IMR-90 (cell line): ENCODE results near the gene MAS1L. TPM values are rescaled to one million over a fixed set of nuclear protein-coding genes. Genes with fewer than 3 reads are reported as not detected.

Experiments
- ATAC-seq: fragments of 200-7000 bp; cut with Tn5 transposase; 2 replicates; pipeline ENCODE4 v1.9.1; 2020; ENCODE audit warnings: low read depth, mild to moderate bottlenecking, moderate library complexity
- BruUV-seq: library from RNA; stranded (reverse); fragments of 400-500 nt; replicated peaks from 2 replicates; lab custom pipeline; 2021; lab: Mats Ljungman, UMichigan
- CTCF ChIA-PET: fragments of 300-600 bp; formaldehyde crosslinking; extraction: SDS; loops from one replicate; lab custom pipeline; 2021; ENCODE audit warnings: antibody characterized with exemption; lab: Yijun Ruan, JAX
- POLR2A ChIA-PET: fragments of 300-600 bp; sonication (Branson Sonifier 250); formaldehyde crosslinking; loops from one replicate; lab custom pipeline; 2022; ENCODE audit warnings: antibody characterized with exemption; ENCODE audit not compliant: unreplicated experiment; lab: Charles Lee
- DNase-seq: peaks from one replicate; pipeline ENCODE4 v3.0.0; 2013
- H2AFZ ChIP-seq: replicated peaks from 2 replicates; pipeline ENCODE3; 2013; ENCODE audit warnings: low read length, mild to moderate bottlenecking; ENCODE audit not compliant: poor library complexity
- H2AK5ac ChIP-seq: 2 replicates; pipeline ENCODE4 v1.6.1; 2013; ENCODE audit warnings: low read depth, low read length, inconsistent platforms
- H2AK9ac ChIP-seq: replicated peaks from 2 replicates; pipeline ENCODE3; 2013; ENCODE audit warnings: mild to moderate bottlenecking, low read depth, low read length, moderate library complexity; ENCODE audit not compliant: poor library complexity
- H2BK120ac ChIP-seq: 2 replicates; pipeline ENCODE4 v1.6.1; 2013; ENCODE audit warnings: low read depth, low read length, inconsistent platforms
- H2BK15ac ChIP-seq: 3 replicates; pipeline ENCODE4 v1.6.1; 2013; ENCODE audit warnings: low read depth, low read length, inconsistent platforms
- H2BK20ac ChIP-seq: 2 replicates; pipeline ENCODE4 v1.6.1; 2013; ENCODE audit warnings: low read depth, mild to moderate bottlenecking, inconsistent platforms, low read length, moderate library complexity
- H2BK5ac ChIP-seq: 2 replicates; pipeline ENCODE4 v1.6.1; 2013; ENCODE audit warnings: mild to moderate bottlenecking, low read depth, low read length, inconsistent platforms; ENCODE audit not compliant: poor library complexity, severe bottlenecking
- H3K14ac ChIP-seq: replicated peaks from 2 replicates; pipeline ENCODE4 v1.6.1; 2013; ENCODE audit warnings: low read depth, low read length, inconsistent platforms
- H3K18ac ChIP-seq: 2 replicates; pipeline ENCODE4 v1.6.1; 2013; ENCODE audit warnings: low read depth, low read length, control low read depth
- H3K23ac ChIP-seq: 2 replicates; pipeline ENCODE4 v1.6.1; 2013; ENCODE audit warnings: low read depth, low read length, inconsistent platforms
- H3K27ac ChIP-seq: 2 replicates; pipeline ENCODE4 v1.5.1; 2013; ENCODE audit warnings: mild to moderate bottlenecking, control low read depth, low read length; ENCODE audit not compliant: insufficient read depth
- H3K27me3 ChIP-seq: 2 replicates; pipeline ENCODE4 v1.6.1; 2013; ENCODE audit warnings: low read length; ENCODE audit not compliant: control insufficient read depth, insufficient read depth
- H3K36me3 ChIP-seq: 2 replicates; pipeline ENCODE4 v1.6.1; 2013; ENCODE audit warnings: low read length, mixed read lengths; ENCODE audit not compliant: control insufficient read depth, insufficient read depth
- H3K4ac ChIP-seq: 2 replicates; pipeline ENCODE4 v1.6.1; 2013; ENCODE audit warnings: low read depth, low read length, inconsistent platforms
- H3K4me1 ChIP-seq: 2 replicates; pipeline ENCODE4 v1.6.1; 2013; ENCODE audit warnings: low read length, mixed read lengths; ENCODE audit not compliant: control insufficient read depth, insufficient read depth
- H3K4me2 ChIP-seq: 2 replicates; pipeline ENCODE4 v1.6.1; 2013; ENCODE audit warnings: low read depth, mild to moderate bottlenecking, control low read depth, low read length, moderate library complexity
- H3K4me3 ChIP-seq: 2 replicates; pipeline ENCODE4 v1.5.1; 2013; ENCODE audit warnings: low read depth, mild to moderate bottlenecking, control low read depth, low read length, moderate library complexity; ENCODE audit not compliant: insufficient read depth
- H3K56ac ChIP-seq: 2 replicates; pipeline ENCODE4 v1.6.1; 2013; ENCODE audit warnings: low read length, inconsistent platforms; ENCODE audit not compliant: insufficient read depth; ENCODE audit errors: extremely low read depth
- H3K79me1 ChIP-seq, 2 experiments: 2 replicates each; pipeline ENCODE4 v1.6.1; 2013; ENCODE audit warnings: low read length in 2 of 2, inconsistent platforms in 1 of 2, low read depth in 1 of 2
- H3K9ac ChIP-seq: 2 replicates; pipeline ENCODE4 v1.6.1; 2013; ENCODE audit warnings: low read depth, low read length, control low read depth
- H3K9me1 ChIP-seq: 2 replicates; pipeline ENCODE4 v1.6.1; 2013; ENCODE audit warnings: low read length, inconsistent platforms; ENCODE audit not compliant: insufficient read depth
- H3K9me3 ChIP-seq: 2 replicates; pipeline ENCODE4 v1.6.1; 2013; ENCODE audit warnings: low read length; ENCODE audit not compliant: control insufficient read depth, insufficient read depth
- H4K20me1 ChIP-seq: 2 replicates; pipeline ENCODE4 v1.6.1; 2013; ENCODE audit warnings: low read length, inconsistent platforms; ENCODE audit not compliant: insufficient read depth
- H4K5ac ChIP-seq: 2 replicates; pipeline ENCODE4 v1.6.1; 2013; ENCODE audit warnings: mild to moderate bottlenecking, low read depth, low read length, control low read depth
- H4K8ac ChIP-seq, 2 experiments: 2 replicates each; pipeline ENCODE4 v1.6.1; 2013; ENCODE audit warnings: low read depth in 2 of 2, low read length in 2 of 2, control low read depth in 1 of 2, inconsistent platforms in 1 of 2
- H4K91ac ChIP-seq: 2 replicates; pipeline ENCODE4 v1.6.1; 2013; ENCODE audit warnings: low read depth, low read length, inconsistent platforms; ENCODE audit not compliant: insufficient read depth
- CHD1 ChIP-seq: IDR thresholded peaks from 2 replicates; pipeline ENCODE4 v1.6.1; 2012; ENCODE audit warnings: low read depth, low read length, improper control_type of control experiment
- MAZ ChIP-seq: IDR thresholded peaks from 2 replicates; pipeline ENCODE4 v1.6.1; 2012; ENCODE audit warnings: low read depth, mild to moderate bottlenecking, low read length, improper control_type of control experiment, moderate library complexity, borderline replicate concordance
- WGBS, 2 experiments: methylation state at CpG; one replicate each; pipeline versions ENCODE4 v1.1.5 to v1.1.7; 2013; ENCODE audit warnings: missing lambda C conversion rate in 2 of 2; ENCODE audit not compliant: insufficient read length in 1 of 2; ENCODE audit errors: extremely low coverage in 2 of 2; 5-methylcytosine and 5-hydroxymethylcytosine counted together
- dilution Hi-C: fragments of 300-500 bp; cut with HindIII; formaldehyde crosslinking; loops from one replicate; pipeline ENCODE4 v1.14.3; 2018; ENCODE audit warnings: low sequenced_read_pairs; ENCODE audit not compliant: unreplicated experiment
- in situ Hi-C: fragments of 300-500 bp; cut with MboI; formaldehyde crosslinking; loops from 3 replicates; pipeline ENCODE4 v1.14.3; 2019; ENCODE audit warnings: low sequenced_read_pairs, inconsistent platforms, mixed read lengths
- intact Hi-C: fragments of 100-400 bp; cut with micrococcal nuclease; formaldehyde crosslinking; loops from 2 replicates; pipeline ENCODE4 v1.10.0; 2022
- polyA plus RNA-seq, 3 experiments: library from polyadenylated mRNA; depleted of rRNA; stranded (reverse); fragments of >200 nt; gene quantifications; 2 replicates each; pipeline ENCODE4 v1.2.3, GENCODE V29; 2012; ENCODE audit warnings: low replicate concordance in 1 of 3
- total RNA-seq: library from RNA; depleted of rRNA; stranded (reverse); fragments of >200 nt; gene quantifications from 2 replicates; pipeline ENCODE4 v1.2.3, GENCODE V29; 2012
- TF ChIP-seq, protein P1 (sequence below): fragments of 150-350 bp; IDR thresholded peaks from 2 replicates; pipeline ENCODE4 v1.6.1; 2016; ENCODE audit warnings: low read depth, mild to moderate bottlenecking, low read length, moderate library complexity, borderline replicate concordance

Gene MAS1L
- total and polyA plus RNA-seq, 2 of the 4 experiments (the other 2 are of a cell fraction), result not detected

DNA sequence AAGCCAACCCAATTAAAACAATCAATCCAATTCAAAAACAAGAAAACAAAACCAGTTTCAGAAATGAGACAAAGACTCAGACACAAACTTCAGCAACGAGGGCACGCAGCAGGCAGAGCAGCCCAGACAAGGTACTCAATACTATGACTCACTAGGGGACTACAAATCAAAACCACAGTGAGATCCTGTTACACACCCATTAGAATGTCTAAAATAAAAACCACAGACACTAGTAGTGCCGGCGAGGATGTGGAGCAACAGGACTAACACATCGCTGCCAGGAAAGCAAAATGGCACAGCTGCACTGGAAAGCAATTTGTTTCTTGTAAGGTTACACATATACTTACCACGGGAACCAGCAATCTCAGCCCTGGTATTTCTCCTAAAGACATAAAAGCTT is 28.4 kb upstream of the MAS1L start:
- H3K4me3 ChIP-seq, result no peak overlapping the region
- H2BK5ac ChIP-seq, result no peak overlapping the region
- H2AK5ac ChIP-seq, result no peak overlapping the region
- H3K14ac ChIP-seq, result no peak overlapping the region
- H3K56ac ChIP-seq, result no peak overlapping the region
- no peak overlapping the region for H3K4ac ChIP-seq
- H3K9ac ChIP-seq, result no peak overlapping the region
- CTCF ChIA-PET, result no interaction called here
- no peak overlapping the region for H4K5ac ChIP-seq
- no peaks in the 10 kb centered on the region for H3K9me1 ChIP-seq
- intact Hi-C loops (no loop called here), in situ Hi-C loops (no loop called here), dilution Hi-C loops (no loop called here)
- no peak overlapping the region for H4K91ac ChIP-seq
- ATAC-seq (no peak), DNase-seq (peak; percentile 5)
- H2AK9ac ChIP-seq, result no peak overlapping the region
- peaks cover 7% of the 10 kb centered on the region; the same call in 1 of the 2 replicates for H3K9me3 ChIP-seq
- H3K4me1 ChIP-seq, result no peaks in the 10 kb centered on the region
- no peak overlapping the region for H2BK15ac ChIP-seq
- H3K4me2 ChIP-seq, result no peak overlapping the region
- H2BK20ac ChIP-seq, result no peak overlapping the region
- no peaks in the 10 kb centered on the region for H3K36me3 ChIP-seq
- H2BK120ac ChIP-seq, result no peak overlapping the region
- no peak for TF ChIP-seq CHD1
- TF ChIP-seq, protein P1, sequence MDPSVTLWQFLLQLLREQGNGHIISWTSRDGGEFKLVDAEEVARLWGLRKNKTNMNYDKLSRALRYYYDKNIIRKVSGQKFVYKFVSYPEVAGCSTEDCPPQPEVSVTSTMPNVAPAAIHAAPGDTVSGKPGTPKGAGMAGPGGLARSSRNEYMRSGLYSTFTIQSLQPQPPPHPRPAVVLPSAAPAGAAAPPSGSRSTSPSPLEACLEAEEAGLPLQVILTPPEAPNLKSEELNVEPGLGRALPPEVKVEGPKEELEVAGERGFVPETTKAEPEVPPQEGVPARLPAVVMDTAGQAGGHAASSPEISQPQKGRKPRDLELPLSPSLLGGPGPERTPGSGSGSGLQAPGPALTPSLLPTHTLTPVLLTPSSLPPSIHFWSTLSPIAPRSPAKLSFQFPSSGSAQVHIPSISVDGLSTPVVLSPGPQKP, result no peak
- no peak for TF ChIP-seq MAZ
- WGBS, 2 experiments, result no CpG with 5 or more reads among the region's 6 CpGs
- H3K27ac ChIP-seq, result no peak overlapping the region
- no peak overlapping the region for H3K18ac ChIP-seq
- H3K27me3 ChIP-seq, result no peaks in the 10 kb centered on the region
- H4K20me1 ChIP-seq, result no peaks in the 10 kb centered on the region
- no peak overlapping the region for H2AFZ ChIP-seq
- POLR2A ChIA-PET, result no interaction called here
- no peaks in the 10 kb centered on the region for H3K79me1 ChIP-seq
- H4K8ac ChIP-seq, result no peak overlapping the region
- BruUV-seq, result no TSS peak
- no peak overlapping the region for H3K23ac ChIP-seq
